Activated naive CD4-positive, alpha-beta T cell treated with anti-CD3 and anti-CD28 coated beads for 36 hours (primary cell): ENCODE data around the gene TTC9B. TPM values are rescaled to one million over a fixed set of nuclear protein-coding genes. Genes with fewer than 3 reads are reported as not detected.
"Not testable (repeated sequence)": the region's sequence is repeated elsewhere in the genome, so short reads cannot be mapped to it uniquely, and the experiment has no call there.

Source experiments
- CTCF ChIA-PET: fragments of 350-600 bp; sonication (Branson Sonifier 250); formaldehyde crosslinking; loops from one replicate; lab custom pipeline; 2021; ENCODE audit warnings: antibody characterized with exemption; lab: Charles Lee
- DNase-seq: peaks from one replicate; pipeline ENCODE4 v3.0.0-alpha.2; 2020
- H3K27ac Mint-ChIP-seq: one replicate; pipeline ENCODE4 v1.8.0; 2021; ENCODE audit warnings: mild to moderate bottlenecking, mixed read lengths
- H3K27me3 Mint-ChIP-seq: one replicate; pipeline ENCODE4 v1.8.0; 2021; ENCODE audit warnings: low read depth, mixed read lengths
- H3K36me3 Mint-ChIP-seq: one replicate; pipeline ENCODE4 v1.8.0; 2021; ENCODE audit warnings: low read depth, mixed read lengths
- H3K4me1 Mint-ChIP-seq: one replicate; pipeline ENCODE4 v1.8.0; 2021; ENCODE audit warnings: low read depth, mixed read lengths
- H3K4me3 Mint-ChIP-seq: one replicate; pipeline ENCODE4 v1.8.0; 2021; ENCODE audit warnings: mild to moderate bottlenecking, moderate library complexity, mixed read lengths
- H3K9me3 Mint-ChIP-seq: one replicate; pipeline ENCODE4 v1.8.0; 2021; ENCODE audit warnings: mixed read lengths
- intact Hi-C: fragments of 100-400 bp; cut with micrococcal nuclease; formaldehyde crosslinking; loops from one replicate; pipeline ENCODE4 v1.15.1; 2023
- total RNA-seq, 2 experiments: library from RNA; stranded (reverse); gene quantifications; one replicate each; pipeline ENCODE4 v1.2.3, GENCODE V29; 2021

TTC9B gene
- total RNA-seq, 2 experiments from 2014 or later, result not detected

DNA sequence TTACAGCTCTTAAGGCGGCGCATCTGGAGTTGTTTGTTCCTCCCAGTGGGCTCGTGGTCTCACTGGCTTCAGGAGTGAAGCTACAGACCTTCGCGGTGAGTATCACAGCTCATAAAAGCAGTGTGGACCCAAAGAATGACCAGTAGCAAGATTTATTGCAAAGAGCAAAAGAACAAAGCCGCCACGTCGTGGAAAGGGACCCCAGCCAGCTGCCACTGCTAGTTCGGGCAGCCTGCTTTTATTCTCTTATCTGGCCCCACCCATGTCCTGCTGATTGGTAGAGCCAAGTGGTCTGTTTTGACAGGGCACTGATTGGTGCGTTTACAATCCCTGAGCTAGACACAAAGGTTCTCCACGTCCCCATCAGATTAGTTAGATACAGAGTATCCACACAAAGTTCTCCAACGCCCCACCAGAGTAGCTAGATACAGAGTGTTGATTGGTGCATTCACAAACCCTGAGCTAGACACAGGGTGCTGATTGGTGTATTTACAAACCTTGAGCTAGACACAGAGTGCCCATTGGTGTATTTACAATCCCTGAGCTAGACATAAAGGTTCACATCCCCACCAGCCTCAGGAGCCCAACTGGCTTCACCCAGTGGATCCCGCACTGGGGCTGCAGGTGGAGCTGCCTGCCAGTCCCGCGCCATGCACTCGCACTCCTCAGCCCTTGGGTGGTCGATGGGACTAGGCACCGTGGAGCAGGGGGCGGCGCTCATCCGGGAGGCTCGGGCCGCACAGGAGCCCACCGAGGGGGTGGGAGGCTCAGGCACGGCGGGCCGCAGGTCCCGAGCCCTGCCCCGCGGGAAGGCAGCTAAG is 48.5 kb downstream of the TTC9B start:
- intact Hi-C loops, H3K4me1 Mint-ChIP-seq, H3K9me3 Mint-ChIP-seq, H3K36me3 Mint-ChIP-seq, H3K27me3 Mint-ChIP-seq, H3K4me3 Mint-ChIP-seq, H3K27ac Mint-ChIP-seq, DNase-seq, CTCF ChIA-PET: not testable (repeated sequence)

Other genes with a start within 250 kb of the TTC9B start
- 10 to 100 TPM; 79.7 to 82.1 TPM for gene PSMC4, start 247.2 kb downstream of the TTC9B start, total RNA-seq
- 1 to 10 TPM; 1.6 to 2.3 TPM for gene ZNF546, start 221.3 kb downstream of the TTC9B start, total RNA-seq
- gene ZNF780B, start 162.2 kb downstream of the TTC9B start, total RNA-seq, result 1 to 10 TPM; 8.3 to 9.8 TPM
- gene ZNF780A, start 127.4 kb downstream of the TTC9B start, total RNA-seq, result 10 to 100 TPM in 1 of 2 experiments, 1 to 10 TPM in 1; 8.8 to 10.5 TPM
- gene MAP3K10, start 27.0 kb downstream of the TTC9B start, total RNA-seq, result 1 to 10 TPM; 8.4 to 9.3 TPM
- not detected for gene CCNP, start 8.3 kb upstream of the TTC9B start, total RNA-seq
- 100 to 1,000 TPM; 152 to 159 TPM for gene AKT2, start 67.0 kb upstream of the TTC9B start, total RNA-seq
- 10 to 100 TPM; 13.5 to 14.6 TPM for gene C19orf47, start 130.0 kb upstream of the TTC9B start, total RNA-seq
- 10 to 100 TPM; 57.6 to 58.2 TPM for gene PLD3, start 130.3 kb upstream of the TTC9B start, total RNA-seq
- not detected for gene HIPK4, start 171.8 kb upstream of the TTC9B start, total RNA-seq
- 1 to 10 TPM; 1.5 TPM for gene PRX, start 195.0 kb upstream of the TTC9B start, total RNA-seq
- 1 to 10 TPM; 8.8 to 9.2 TPM for gene SERTAD1, start 207.6 kb upstream of the TTC9B start, total RNA-seq
- 1 to 10 TPM; 3.8 to 7.3 TPM for gene SERTAD3, start 226.0 kb upstream of the TTC9B start, total RNA-seq
- 10 to 100 TPM; 29.4 to 30.2 TPM for gene BLVRB, start 247.4 kb upstream of the TTC9B start, total RNA-seq
- gene SPTBN4, start 248.6 kb upstream of the TTC9B start, total RNA-seq, result 1 to 10 TPM in 1 of 2 experiments, under 1 TPM in 1; 0.91 to 1.1 TPM